Caki2 (cell line): ENCODE data around the gene WASHC2C. TPM values are rescaled to one million over a fixed set of nuclear protein-coding genes. Genes with fewer than 3 reads are reported as not detected.
"Not testable (repeated sequence)": the region's sequence is repeated elsewhere in the genome, so short reads cannot be mapped to it uniquely, and the experiment has no call there.

ENCODE experiments used
- DNase-seq: peaks from one replicate; pipeline ENCODE4 v3.0.0-alpha.2; 2015; ENCODE audit warnings: low read depth
- in situ Hi-C: cut with HindIII; loops from 2 replicates; pipeline ENCODE4 v1.10.0; 2016; ENCODE audit warnings: low sequenced_read_pairs, low pct_unique_long_range_greater_than_20kb, mixed read lengths
- total RNA-seq: library from RNA; depleted of rRNA; stranded (reverse); fragments of >200 nt; shearing (Covaris generic); gene quantifications from 2 replicates; pipeline ENCODE4 v1.2.3, GENCODE V29; 2014; ENCODE audit warnings: low replicate concordance; rRNA removed

The WASHC2C gene
- total RNA-seq, 1 experiment from 2014 or later, result 19.6 TPM

- no peak for DNase-seq
- in situ Hi-C loops, result no loop called here
Measured at GRCh38 chr10:45817130-45817859, 90.2 kb downstream of the WASHC2C start.

- in situ Hi-C loops, result no loop called here
- no peak for DNase-seq
Measured at GRCh38 chr10:45817912-45818311, 90.8 kb downstream of the WASHC2C start.

- in situ Hi-C loops, result no loop called here
- DNase-seq, result no peak
Measured at GRCh38 chr10:45819552-45819951, 92.5 kb downstream of the WASHC2C start.

GRCh38 chr10:45820107-45820830, 93.2 kb downstream of the WASHC2C start:
- DNase-seq, in situ Hi-C loops: not testable (repeated sequence)

- DNase-seq, in situ Hi-C loops: not testable (repeated sequence)
Measured at GRCh38 chr10:45822918-45823317, 95.9 kb downstream of the WASHC2C start.

Other genes with a start within 250 kb of the WASHC2C start
- 5.2 and 5.8 TPM in 2 replicates for gene ZFAND4, start 54.5 kb upstream of the WASHC2C start, total RNA-seq
- 2.7 and 4.1 TPM in 2 replicates for gene AGAP4, start 120.2 kb downstream of the WASHC2C start, total RNA-seq
- 141 and 149 TPM in 2 replicates for gene TIMM23, start 245.2 kb downstream of the WASHC2C start, total RNA-seq